Right ventricle myocardium superior (tissue), 1 donor: ENCODE measurements around the gene ABCB9. TPM values are rescaled to one million over a fixed set of nuclear protein-coding genes. Genes with fewer than 3 reads are reported as not detected.
A peak's percentile ranks its signal among the peaks of the same experiment; 100 is the strongest.
"Not testable (repeated sequence)": the region's sequence is repeated elsewhere in the genome, so short reads cannot be mapped to it uniquely, and the experiment has no call there.

ENCODE experiments used
- ATAC-seq: fragments of 200-7000 bp; cut with Tn5 transposase; one replicate; pipeline ENCODE4 v1.9.1; 2020; ENCODE audit warnings: mild to moderate bottlenecking; ENCODE audit not compliant: poor library complexity
- DNase-seq: peaks from one replicate; pipeline ENCODE4 v3.0.0-alpha.2; 2020
- intact Hi-C: fragments of 100-400 bp; cut with DNase I; formaldehyde crosslinking; loops from one replicate; pipeline ENCODE4 v1.11.2; 2022
- total RNA-seq: library from RNA; stranded (reverse); fragmentation: NEBNext Ultra II Directional; extraction: Animal tissue kit (Norgen Biotek cat#: 25700); gene quantifications from one replicate; pipeline ENCODE4 v1.2.1, GENCODE V29; 2021
- donor health status: DM: no; HTN: yes; CAD: no; lungs with severe emphysema.

The ABCB9 gene
- total RNA-seq, 1 donor from 2014 or later = 3.9 TPM

DNA sequence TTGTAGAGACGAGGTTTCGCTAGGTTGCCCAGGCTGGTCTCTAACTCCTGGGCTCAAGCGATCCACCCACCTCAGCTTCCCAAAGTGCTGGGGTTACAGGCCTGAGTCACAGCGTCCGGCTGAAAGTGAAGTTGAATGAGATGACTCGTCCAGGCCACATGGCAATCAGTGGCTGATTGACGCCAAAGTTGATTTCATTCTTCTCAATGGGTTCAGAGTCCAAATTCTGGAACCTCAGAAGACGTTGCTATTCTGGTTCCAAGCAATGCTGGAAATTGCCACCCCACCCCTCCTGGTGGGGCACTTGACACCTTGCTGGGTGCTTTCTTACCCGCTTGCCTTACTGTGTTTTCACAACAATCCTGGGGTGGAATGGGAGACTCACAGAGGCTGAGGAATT, 14.9 kb downstream of the ABCB9 start:
- DNase-seq (no peak), ATAC-seq (no peak)
- intact Hi-C loops = no loop called here

GRCh38 chr12:122949816-122950675, 16.2 kb downstream of the ABCB9 start:
- DNase-seq (no peak), ATAC-seq (no peak)
- intact Hi-C loops = loop anchor here (1.0 kb wide), 1 partner anchor 90 kb away; no protein-coding TSS in a partner anchor

GRCh38 chr12:122949405-122949804, 16.9 kb downstream of the ABCB9 start:
- DNase-seq = no peak
- intact Hi-C loops = loop anchor here (1.0 kb wide), 1 partner anchor 89 kb away; no protein-coding TSS in a partner anchor
- no peak for ATAC-seq

- intact Hi-C loops = loop anchor here (1.0 kb wide), 1 partner anchor 88 kb away; no protein-coding TSS in a partner anchor
Observed at GRCh38 chr12:122948605-122949004, 17.7 kb downstream of the ABCB9 start.

DNA sequence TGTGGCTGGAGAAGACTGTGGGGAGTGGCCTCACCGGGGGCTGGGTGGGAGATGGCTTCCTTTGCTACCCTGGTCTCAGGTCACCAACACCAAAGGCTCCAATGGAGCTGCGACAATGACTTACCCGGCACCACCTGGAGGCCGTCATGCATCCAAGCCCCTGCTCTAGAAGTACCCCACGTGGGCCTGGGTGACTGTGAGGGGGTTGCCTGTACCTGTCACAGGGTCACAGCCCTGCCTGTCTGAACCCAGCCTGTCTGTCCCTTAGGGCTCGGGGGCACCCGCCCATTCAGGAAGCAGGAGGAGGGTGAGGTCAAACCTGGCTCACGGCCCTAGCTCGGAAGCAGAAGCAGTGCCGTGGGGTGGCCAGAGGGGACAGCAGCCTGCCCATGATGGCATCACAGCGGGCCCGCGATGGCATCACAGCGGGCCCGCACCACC, 18.9 kb downstream of the ABCB9 start:
- intact Hi-C loops = no loop called here
- peak; percentile 66 for DNase-seq
- peak; percentile 19 for ATAC-seq

More at GRCh38 chr12:122948605-122949004, 17.7 kb downstream of the ABCB9 start:
- DNase-seq (no peak), ATAC-seq (no peak)

- DNase-seq (peak; percentile 78), ATAC-seq (peak; percentile 61)
- intact Hi-C loops = no loop called here
Observed at GRCh38 chr12:122946690-122947341, 19.4 kb downstream of the ABCB9 start.

DNA sequence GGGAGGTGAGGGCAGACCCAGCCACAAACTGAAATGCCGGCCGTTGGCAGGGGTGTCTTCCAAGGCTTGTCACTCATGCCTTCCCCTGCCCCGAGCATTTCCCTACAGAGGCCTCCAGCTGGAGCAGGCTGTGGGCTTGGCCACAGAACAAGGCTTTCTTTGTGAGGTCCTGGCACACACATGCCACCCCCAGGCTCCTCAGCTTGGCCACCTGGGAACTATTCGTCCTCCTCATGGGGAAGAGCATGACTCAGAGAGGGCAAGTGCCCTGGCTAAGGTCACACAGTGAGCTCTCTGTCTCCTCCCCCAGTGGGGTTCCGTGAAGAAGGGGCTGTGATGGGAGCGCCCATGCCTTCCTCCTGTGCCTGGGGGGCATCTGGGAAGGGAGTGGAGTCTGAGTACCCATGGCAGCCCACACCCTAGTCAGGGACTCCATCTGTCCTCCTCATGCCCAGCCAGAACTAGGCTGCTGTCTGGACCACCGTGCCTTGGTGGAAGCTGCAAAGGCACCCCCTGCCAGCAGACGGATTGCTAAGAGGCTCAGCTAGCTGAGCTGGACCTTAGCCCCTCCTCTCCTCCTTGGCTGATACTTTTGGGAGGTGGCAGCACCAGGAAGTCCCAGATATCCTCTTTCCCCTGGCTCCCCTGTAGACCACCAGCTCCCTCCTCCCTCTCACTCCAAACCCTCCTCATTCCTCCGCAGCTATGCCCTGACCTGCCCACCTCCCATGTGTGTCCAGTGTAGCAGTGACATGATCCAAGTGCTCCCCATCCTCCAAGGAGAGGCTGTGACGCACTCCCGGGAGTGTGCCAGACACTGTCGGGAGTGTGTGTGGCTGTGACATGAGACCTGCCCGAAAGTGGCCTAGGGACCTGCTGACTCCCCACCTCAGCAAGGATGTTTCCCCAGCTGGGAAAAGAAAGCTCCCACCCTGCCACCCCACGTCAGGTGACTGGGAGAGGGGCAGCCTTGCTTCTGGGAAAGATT, 21.4 kb downstream of the ABCB9 start:
- DNase-seq (no peak), ATAC-seq (no peak)
- intact Hi-C loops = no loop called here

DNA sequence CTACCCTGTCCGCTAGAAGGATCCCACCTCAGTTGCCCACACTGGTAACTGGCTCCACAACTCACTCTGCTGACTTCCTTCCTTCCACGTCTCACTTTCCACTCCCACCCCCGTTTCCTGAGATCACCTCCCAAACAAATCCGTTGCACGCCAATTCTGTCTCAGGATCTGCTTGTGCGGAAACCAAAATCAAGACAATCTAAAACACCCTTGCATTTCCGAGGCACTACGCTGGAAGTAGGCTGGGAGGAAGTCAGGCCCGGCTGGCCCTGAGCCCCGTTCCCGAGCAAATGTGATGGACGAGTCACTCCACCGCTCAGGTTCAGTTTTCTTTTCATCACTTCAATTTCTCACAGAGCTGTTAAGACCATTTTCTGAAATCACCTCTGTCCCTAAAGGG, 23.1 kb downstream of the ABCB9 start:
- intact Hi-C loops = no loop called here
- no peak for DNase-seq
- ATAC-seq = no peak

DNA sequence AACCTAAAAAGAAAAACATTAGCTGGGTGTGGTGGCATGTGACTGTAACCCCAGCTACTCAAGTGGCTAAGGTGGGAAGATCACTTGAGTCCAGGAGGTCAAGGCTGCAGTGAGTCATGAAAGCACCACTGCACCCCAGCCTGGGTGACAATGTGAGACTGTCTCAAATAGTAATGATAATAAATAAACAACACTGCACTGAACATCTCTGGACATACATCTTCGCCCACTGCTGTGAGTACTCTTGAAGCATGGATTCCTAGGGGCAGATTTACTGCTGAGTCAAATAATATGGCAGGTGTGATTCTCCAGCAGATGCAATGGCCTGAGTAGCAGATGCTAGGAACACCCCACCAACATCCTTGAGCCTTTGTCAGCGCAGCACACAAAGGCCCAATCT, 23.6 kb downstream of the ABCB9 start:
- DNase-seq = no peak
- intact Hi-C loops = no loop called here
- ATAC-seq = no peak

DNA sequence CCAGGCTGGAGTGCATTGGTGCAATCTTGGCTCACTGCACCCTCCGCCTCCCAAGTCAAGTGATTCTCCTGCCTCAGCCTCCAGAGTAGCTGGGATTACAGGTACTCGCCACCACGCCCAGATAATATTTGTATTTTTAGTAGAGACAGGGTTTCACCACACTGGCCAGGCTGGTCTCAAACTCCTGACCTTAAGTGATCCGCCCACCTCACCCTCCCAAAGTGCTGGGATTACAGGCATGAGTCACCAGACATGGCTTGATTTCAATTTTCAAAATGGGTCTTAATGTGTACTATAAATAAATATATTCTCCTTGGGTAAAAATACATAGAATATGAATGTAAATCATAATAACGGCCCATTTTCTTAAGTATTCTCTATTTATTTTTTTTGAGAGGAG, 24.9 kb downstream of the ABCB9 start:
- DNase-seq, intact Hi-C loops, ATAC-seq: not testable (repeated sequence)

- no peak for DNase-seq
- intact Hi-C loops = no loop called here
- no peak for ATAC-seq
Observed at GRCh38 chr12:122939125-122939524, 27.1 kb downstream of the ABCB9 start.

DNA sequence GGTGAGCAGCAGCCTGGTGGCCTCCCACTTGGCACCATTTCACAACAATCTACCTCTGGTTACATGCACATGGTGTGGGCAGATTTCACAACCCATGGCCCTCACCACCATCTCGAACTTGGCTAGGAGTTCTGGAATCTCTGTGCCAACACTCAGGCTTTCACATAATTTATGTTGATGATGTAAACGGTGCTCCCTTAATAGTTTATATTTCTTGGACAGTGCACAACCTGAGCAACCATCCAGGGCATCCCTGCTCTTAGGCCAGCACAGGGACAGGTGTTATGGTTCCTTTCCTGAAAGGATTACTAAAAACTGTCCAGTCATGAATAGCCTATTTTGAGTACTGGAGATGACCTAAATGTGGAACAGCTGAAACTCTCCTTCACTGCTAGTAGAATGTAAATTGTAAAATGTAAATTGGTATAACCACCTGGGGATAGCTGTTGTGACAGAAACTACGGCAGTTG, 28.6 kb downstream of the ABCB9 start:
- ATAC-seq = no peak
- DNase-seq = no peak
- intact Hi-C loops = no loop called here

DNA sequence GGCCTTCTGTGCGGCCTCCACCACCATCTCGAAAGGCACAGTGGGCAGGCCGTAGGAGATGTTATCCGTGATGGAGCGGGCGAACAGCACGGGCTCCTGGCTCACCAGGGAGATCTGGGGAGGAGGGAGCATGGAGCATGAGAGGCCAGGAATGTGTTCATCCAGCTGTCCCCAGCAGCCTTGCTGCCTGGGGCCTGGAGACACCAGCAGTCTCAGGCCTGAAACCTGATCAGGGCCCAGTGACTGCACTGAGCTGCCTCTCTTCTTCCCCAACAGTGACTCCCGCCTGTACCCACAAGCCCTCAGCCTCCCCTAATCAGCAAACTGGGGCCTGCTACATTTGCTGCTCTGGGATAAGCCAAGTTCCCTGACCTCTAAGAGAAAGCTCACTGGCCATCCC, 30.9 kb downstream of the ABCB9 start:
- ATAC-seq = no peak
- intact Hi-C loops = no loop called here
- no peak for DNase-seq

- DNase-seq = no peak
- intact Hi-C loops = no loop called here
- ATAC-seq = no peak
Observed at GRCh38 chr12:122934722-122935121, 31.5 kb downstream of the ABCB9 start.

DNA sequence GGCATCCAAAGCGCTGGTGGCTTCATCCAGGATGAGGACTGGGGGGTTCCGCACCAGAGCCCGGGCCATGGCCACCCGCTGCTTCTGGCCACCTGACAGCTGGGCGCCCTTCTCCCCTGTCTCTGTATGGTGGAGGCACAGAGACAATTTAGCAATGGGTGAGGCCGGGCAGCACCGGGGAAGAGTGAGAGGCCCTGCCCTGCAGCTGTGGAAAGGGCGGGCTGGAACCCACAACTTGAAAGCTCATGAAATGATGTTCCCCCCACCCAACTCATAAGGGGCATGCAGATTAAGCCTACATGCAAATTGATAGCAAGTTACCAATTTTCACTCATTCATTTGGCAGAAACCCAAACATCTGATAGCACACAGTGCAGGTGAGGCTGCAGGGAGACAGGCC, 34.1 kb downstream of the ABCB9 start:
- ATAC-seq (no peak), DNase-seq (no peak)
- intact Hi-C loops = no loop called here

DNA sequence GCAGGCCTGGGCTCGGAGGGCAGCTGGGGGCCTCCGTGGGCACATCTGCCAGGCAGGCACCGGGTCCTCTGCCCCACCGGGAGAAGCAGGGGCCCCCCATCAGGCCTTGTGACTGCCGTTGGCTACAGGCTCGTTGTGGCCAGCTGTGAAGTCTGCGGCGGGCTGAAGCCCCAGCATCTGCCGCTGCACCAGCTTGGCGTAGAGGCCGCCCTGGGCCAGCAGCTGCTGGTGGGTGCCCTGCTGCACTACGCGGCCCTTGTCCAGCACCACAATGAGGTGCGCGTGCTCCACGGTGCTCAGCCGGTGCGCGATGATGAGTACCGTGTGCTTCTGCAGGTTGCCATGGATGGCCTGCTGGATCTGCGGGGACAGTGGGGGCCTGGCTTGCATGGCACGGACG, 36.5 kb downstream of the ABCB9 start:
- no peak for DNase-seq
- no peak for ATAC-seq

GRCh38 chr12:122929148-122929538, 37.1 kb downstream of the ABCB9 start:
- no peak for ATAC-seq
- no peak for DNase-seq
- intact Hi-C loops = no loop called here

More for the DNA sequence above, 36.5 kb downstream of the ABCB9 start:
- intact Hi-C loops = no loop called here

GRCh38 chr12:122928404-122929147, 37.7 kb downstream of the ABCB9 start:
- intact Hi-C loops = no loop called here
- no peak for ATAC-seq
- DNase-seq = no peak
